Cardiac septum (tissue), 1 donor: ENCODE data around the gene INSYN1. TPM values are rescaled to one million over a fixed set of nuclear protein-coding genes. Genes with fewer than 3 reads are reported as not detected.
"Not testable (repeated sequence)": the region's sequence is repeated elsewhere in the genome, so short reads cannot be mapped to it uniquely, and the experiment has no call there.

Experiments used
- DNase-seq: peaks from one replicate; pipeline ENCODE4 v3.0.0-alpha.2; 2020; ENCODE audit warnings: low spot score
- intact Hi-C: fragments of 100-400 bp; cut with DNase I; formaldehyde crosslinking; loops from one replicate; pipeline ENCODE4 v1.14.0; 2022
- total RNA-seq: library from RNA; stranded (reverse); fragmentation: NEBNext Ultra II Directional; extraction: Animal tissue kit (Norgen Biotek cat#: 25700); gene quantifications from one replicate; pipeline ENCODE4 v1.2.1, GENCODE V29; 2021
- donor health status: DM: no; HTN: no; CAD: no.

INSYN1 gene
- total RNA-seq, 1 donor from 2014 or later: 55.3 TPM

- intact Hi-C loops: no loop called here
- DNase-seq: no peak
Measured at GRCh38 chr15:73723191-73723590, 30.0 kb downstream of the INSYN1 start.

GRCh38 chr15:73722425-73722824, 30.7 kb downstream of the INSYN1 start:
- no peak for DNase-seq
- intact Hi-C loops: no loop called here

- intact Hi-C loops: loop anchor here (5.0 kb wide), 1 partner anchor 84 kb away; no protein-coding TSS in a partner anchor
- DNase-seq: no peak
Measured at GRCh38 chr15:73718694-73719093, 34.5 kb downstream of the INSYN1 start.

DNA sequence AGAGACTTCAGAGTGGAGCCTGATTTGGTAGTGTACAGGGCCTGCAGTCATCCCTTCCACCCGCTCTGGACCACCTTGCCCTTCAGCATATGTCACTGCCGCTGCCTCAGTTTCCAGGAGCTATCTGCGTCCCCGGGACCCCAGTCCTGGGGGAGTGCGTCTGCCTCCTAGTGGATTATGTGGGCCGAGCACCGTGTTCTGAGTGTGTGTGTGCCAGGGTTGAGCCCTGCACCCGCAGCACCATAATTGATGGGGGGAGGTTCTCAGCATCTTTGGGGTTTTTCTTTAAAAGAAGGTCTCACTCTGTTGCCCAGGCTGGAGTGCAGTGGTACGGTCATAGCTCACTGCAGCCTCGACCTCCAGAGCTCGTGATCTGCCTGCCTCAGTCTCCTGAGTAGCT, 35.3 kb downstream of the INSYN1 start:
- intact Hi-C loops: loop anchor here (5.0 kb wide), 1 partner anchor 84 kb away; no protein-coding TSS in a partner anchor
- DNase-seq: no peak

GRCh38 chr15:73717206-73717605, 35.9 kb downstream of the INSYN1 start:
- DNase-seq: no peak
- intact Hi-C loops: loop anchor here (5.0 kb wide), 1 partner anchor 85 kb away; no protein-coding TSS in a partner anchor

- DNase-seq: peak; percentile 84
- intact Hi-C loops: loop anchor here (5.0 kb wide), 1 partner anchor 86 kb away; no protein-coding TSS in a partner anchor
Measured at GRCh38 chr15:73716417-73716816, 36.7 kb downstream of the INSYN1 start.

DNA sequence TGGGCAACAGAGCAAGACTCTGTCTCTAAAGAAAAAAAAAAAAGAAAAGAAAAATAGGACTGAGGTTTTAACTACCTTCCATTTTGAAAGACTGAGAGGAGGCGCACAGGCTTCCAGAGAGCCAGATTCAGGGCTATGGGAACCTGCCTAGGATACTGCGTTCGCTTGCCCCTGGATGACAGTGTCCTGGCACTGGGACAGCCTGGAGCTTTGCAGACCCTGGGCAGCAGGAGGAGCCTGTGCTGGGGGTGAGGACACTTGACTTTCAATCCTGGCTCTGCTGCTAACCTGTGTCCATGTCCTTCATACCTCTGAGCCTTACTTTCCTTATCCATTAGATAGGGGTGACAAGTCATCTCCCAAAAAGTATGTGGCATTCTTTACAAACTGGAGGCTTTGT, 37.7 kb downstream of the INSYN1 start:
- intact Hi-C loops: loop anchor here (5.0 kb wide), 1 partner anchor 87 kb away; no protein-coding TSS in a partner anchor
- no peak for DNase-seq

- intact Hi-C loops: loop anchor here (5.0 kb wide), 2 partner anchors 88 to 193 kb away; no protein-coding TSS in a partner anchor
- DNase-seq: no peak
Measured at GRCh38 chr15:73714695-73715301, 38.4 kb downstream of the INSYN1 start.

GRCh38 chr15:73712107-73712506, 41.0 kb downstream of the INSYN1 start:
- DNase-seq: no peak

DNA sequence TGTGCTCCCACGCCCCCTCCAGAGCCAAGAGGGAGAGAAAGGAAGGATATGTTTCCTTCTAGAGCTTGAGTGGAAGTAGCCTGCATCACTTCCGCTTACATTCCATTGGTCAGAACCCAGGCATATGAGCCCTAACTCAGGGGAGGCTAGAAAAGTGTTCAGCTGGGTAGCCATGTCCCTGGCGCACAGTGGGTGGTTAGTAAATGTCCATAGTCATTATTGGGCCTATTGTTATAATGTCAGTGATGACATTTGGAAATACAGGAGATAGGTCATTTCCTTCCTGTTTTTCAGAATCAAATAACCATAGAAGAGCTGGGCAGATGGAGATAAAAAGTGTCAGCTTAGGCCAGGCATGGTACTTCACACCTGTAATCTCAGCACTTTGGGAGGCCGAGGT, 41.6 kb downstream of the INSYN1 start:
- intact Hi-C loops: loop anchor here (5.0 kb wide), 1 partner anchor 196 kb away; no protein-coding TSS in a partner anchor
- DNase-seq: no peak

More at GRCh38 chr15:73712107-73712506, 41.0 kb downstream of the INSYN1 start:
- intact Hi-C loops: loop anchor here (5.0 kb wide), 1 partner anchor 195 kb away; no protein-coding TSS in a partner anchor

DNA sequence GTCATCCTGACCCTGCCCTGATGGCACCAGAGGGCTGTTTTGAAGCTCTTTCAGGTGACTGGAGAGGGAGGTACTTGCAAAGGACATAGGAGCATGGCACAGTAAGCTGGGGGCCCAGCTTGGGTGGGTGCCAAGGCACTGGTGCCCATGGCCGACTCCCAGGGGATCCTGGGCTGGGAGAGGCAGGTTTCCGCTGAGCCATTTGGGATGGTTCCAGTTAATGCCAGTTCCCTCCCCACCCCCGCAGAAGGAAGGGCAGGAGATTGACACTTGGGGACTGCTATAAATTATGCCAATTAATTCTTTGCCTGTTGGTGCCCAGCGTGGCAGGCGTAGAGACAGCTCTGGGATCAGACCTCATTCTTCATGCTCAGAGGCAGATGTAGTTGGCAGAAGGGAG, 42.8 kb downstream of the INSYN1 start:
- intact Hi-C loops: loop anchor here (5.0 kb wide), 1 partner anchor 197 kb away; no protein-coding TSS in a partner anchor
- no peak for DNase-seq

DNA sequence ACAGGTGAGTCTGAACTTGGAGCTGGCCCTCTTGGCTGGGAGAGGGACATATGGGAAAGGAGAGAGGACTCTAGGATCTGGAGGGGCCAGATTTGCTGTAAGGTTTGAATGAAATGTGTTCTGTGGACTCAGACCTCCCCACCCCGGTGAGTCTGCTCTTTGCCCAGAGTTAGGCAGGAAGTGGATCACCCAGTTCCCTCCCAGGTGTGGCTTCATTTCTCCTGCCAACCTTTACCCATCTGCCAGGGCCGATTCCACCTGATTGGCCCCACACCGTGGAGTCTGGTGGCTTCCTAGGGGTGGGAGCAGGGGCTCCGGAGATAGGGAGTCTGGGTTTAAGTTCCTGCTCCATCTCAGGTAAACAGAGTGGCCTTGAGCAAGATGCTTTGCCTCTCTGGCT, 43.5 kb downstream of the INSYN1 start:
- intact Hi-C loops: loop anchor here (5.0 to 10.0 kb wide), 2 partner anchors 198 to 385 kb away; no protein-coding TSS in a partner anchor
- no peak for DNase-seq

- intact Hi-C loops: loop anchor here (10.0 kb wide), 1 partner anchor 384 kb away; no protein-coding TSS in a partner anchor
- DNase-seq: no peak
Measured at GRCh38 chr15:73709241-73709640, 43.9 kb downstream of the INSYN1 start.

- intact Hi-C loops: loop anchor here (10.0 kb wide), 1 partner anchor 384 kb away; no protein-coding TSS in a partner anchor
- DNase-seq: no peak
Measured at GRCh38 chr15:73708691-73709090, 44.5 kb downstream of the INSYN1 start.

DNA sequence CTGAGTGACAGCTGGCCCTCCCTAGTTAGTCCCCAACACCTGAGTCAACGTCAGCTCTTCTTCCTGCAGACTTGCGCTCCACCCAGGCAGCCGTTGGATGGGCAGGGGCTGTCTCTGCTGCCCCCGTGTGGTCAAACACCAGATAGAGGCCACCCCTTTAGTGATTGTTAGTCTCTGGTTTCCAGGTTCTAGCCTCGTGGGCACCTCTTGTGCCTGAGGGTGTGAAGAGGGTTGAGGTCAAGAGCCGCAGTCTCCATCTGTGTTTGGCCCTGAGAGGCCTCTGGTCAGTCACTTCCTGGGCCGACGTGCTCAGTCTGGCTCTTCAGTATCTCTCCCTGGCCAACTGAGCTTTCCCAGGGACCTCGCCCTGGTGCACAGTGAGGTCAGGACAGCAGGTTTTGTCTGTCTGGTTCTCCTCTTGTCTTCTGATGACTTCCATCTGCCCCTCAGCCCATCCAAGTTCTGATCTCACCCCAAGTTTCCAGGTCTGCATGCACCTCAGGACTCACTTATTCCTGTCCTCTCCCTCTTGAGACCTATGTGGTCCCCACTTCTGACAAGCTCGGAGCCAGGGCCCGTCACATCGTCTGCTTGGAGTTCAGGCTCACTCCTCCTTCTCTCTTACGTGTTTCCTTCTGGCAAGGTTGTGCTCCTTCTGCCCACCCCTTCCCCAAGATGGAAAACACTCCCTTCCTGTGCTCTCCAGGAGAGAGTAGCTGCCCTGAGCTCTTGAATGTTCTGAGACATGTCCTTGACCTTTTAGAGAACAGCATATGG, 48.1 kb downstream of the INSYN1 start:
- intact Hi-C loops: loop anchor here (5.0 to 10.0 kb wide), 2 partner anchors 143 to 380 kb away; no protein-coding TSS in a partner anchor
- peak; percentile 86 for DNase-seq

DNA sequence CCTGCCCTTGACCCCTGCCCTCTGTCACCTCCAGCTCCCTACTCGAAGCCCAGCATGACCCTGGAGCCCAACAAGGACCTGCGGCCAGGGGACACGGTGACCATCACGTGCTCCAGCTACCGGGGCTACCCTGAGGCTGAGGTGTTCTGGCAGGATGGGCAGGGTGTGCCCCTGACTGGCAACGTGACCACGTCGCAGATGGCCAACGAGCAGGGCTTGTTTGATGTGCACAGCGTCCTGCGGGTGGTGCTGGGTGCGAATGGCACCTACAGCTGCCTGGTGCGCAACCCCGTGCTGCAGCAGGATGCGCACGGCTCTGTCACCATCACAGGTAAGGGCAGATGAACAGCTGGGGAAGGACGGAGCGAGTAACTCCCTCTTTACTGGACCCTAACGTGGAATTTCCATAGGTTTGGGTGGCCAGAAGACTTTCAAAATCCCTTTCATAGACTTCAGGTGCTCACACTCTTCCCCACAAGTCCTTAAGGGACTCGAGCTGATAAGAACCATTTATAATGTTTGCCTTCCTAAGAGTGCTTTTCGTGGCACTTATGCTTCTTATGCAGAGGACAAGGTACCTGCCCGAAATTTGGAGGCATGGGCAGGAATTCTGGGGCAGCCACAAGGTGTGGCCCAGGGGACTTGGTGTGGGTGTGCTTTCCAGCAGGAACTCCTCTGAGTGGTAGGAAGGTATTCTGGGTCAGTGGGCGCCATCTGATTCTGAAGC, 48.8 kb downstream of the INSYN1 start:
- intact Hi-C loops: loop anchor here (5.0 to 10.0 kb wide), 2 partner anchors 142 to 380 kb away; no protein-coding TSS in a partner anchor
- not testable (repeated sequence) for DNase-seq

DNA sequence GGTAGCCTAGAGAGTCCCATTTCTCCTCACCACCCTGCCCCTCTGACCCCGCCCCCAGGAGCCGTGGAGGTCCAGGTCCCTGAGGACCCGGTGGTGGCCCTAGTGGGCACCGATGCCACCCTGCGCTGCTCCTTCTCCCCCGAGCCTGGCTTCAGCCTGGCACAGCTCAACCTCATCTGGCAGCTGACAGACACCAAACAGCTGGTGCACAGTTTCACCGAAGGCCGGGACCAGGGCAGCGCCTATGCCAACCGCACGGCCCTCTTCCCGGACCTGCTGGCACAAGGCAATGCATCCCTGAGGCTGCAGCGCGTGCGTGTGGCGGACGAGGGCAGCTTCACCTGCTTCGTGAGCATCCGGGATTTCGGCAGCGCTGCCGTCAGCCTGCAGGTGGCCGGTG, 49.5 kb downstream of the INSYN1 start:
- DNase-seq: not testable (repeated sequence)

GRCh38 chr15:73702311-73703239, 50.6 kb downstream of the INSYN1 start:
- intact Hi-C loops: loop anchor here (5.0 to 10.0 kb wide), 2 partner anchors 140 to 378 kb away; no protein-coding TSS in a partner anchor
- not testable (repeated sequence) for DNase-seq

More for the DNA sequence above, 49.5 kb downstream of the INSYN1 start:
- intact Hi-C loops: loop anchor here (5.0 to 10.0 kb wide), 2 partner anchors 141 to 379 kb away; no protein-coding TSS in a partner anchor
